ENCODE results near the gene RBM6.

DNA sequence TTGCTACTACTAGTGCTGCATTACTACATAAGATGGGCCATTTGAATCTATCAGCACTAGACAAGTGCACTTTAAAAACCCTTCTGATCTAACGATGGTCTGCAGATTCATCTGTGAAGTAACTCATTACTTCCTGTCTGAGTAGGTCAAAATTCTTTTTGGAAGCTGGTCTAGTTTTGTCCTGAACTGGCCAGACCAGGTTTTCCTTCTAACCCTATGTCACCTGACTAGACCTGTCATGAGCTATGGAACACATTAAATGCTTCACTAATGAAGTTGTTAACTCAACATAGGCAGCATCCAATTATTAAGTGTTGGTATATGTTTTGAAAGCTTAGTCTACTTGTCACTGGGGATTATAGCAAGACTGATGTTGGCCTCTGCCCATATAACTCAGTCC is 138.7 kb downstream of the RBM6 start:
- TF ChIP-seq CTCF (conservative IDR thresholded peaks at IDR 0.05; ENCODE audit: low read depth, low read length) (no peak), EZH2 (IDR thresholded peaks at IDR 0.05; ENCODE audit: borderline replicate concordance, low read depth, low read length, poor library complexity, severe bottlenecking) (no peak)

Data from A673 (cell line).